Subcutaneous adipose tissue (tissue), 4 donors: ENCODE results near the gene UGT1A7. TPM values are rescaled to one million over a fixed set of nuclear protein-coding genes. Genes with fewer than 3 reads are reported as not detected.

ENCODE experiments used
- CTCF ChIP-seq: fragments of 450-650 bp; IDR thresholded peaks from one replicate; pipeline ENCODE4 v1.5.1; 2016; ENCODE audit warnings: low read depth, mild to moderate bottlenecking, control low read depth, antibody characterized with exemption, moderate library complexity
- total RNA-seq, 4 donors: library from RNA; depleted of rRNA; stranded (reverse); fragments of >200 nt; gene quantifications; one replicate each; pipeline ENCODE4 v1.1.0, GENCODE V29; 2016

UGT1A7 gene
- total RNA-seq, 4 donors from 2014 or later: 0.88 TPM; not detected in 3

- no peak for TF ChIP-seq CTCF
Measured at GRCh38 chr2:233718552-233718951, 36.9 kb downstream of the UGT1A7 start, which contains the start of gene UGT1A4. TSS of gene UGT1A4 (plus strand) at chr2:233718736. CDS start at chr2:233718821, 85 bp downstream.

- no peak for TF ChIP-seq CTCF
Measured at GRCh38 chr2:233728723-233729301, 47.1 kb downstream of the UGT1A7 start, which contains the start of gene UGT1A3. TSS of gene UGT1A3 (plus strand) at chr2:233729042. CDS start at chr2:233729127, 85 bp downstream.

GRCh38 chr2:233740870-233741269 is 59.2 kb downstream of the UGT1A7 start:
- TF ChIP-seq CTCF: no peak

GRCh38 chr2:233743464-233744259 is 62.0 kb downstream of the UGT1A7 start:
- TF ChIP-seq CTCF: no peak

GRCh38 chr2:233745073-233745755 is 63.5 kb downstream of the UGT1A7 start:
- no peak for TF ChIP-seq CTCF

- no peak for TF ChIP-seq CTCF
Measured at GRCh38 chr2:233746475-233747282, 65.0 kb downstream of the UGT1A7 start.
